ENCODE results near the gene VANGL2.

DNA sequence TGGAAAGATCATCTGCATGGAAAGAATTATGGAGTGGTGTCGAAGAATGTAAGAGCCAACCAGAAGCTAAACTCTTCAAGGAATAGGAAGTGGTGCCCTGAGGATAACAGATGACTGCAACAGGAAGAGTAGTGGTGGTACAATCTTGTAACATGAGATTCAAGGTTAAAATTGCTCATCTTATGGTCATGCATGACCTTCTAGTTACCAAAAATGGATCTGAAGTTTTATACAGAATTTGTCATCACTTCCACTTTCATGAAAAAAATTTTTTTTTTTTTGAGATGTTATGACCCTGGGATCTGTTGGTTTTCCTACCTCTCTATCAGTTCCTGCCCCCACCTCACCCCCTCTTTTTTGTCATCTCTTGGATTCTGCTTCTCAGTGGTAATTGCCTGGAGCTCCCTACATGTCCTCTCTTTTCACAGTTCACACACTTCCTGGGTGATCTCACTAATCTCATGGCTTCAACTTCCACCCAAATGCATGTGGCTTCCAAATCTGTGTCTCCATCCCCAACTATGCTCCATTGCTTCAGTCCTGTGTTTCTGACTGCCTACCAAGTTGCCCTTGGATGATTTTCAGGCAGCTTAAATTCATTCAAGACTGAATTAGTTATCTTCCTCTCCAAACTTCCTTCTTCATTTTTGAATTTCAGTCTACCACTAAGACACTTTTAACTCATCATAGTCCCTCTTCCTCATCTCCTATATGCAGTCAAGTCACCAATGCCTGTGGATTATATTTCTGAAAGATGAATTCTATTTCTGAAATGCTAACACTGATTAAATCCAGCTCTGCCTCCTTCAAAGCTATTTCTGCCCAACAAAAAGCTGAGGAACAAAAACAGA is 74.3 kb downstream of the VANGL2 start:
- TF ChIP-seq POLR2AphosphoS5 (IDR thresholded peaks at IDR 0.05; ENCODE audit: low read depth, low read length): no peak
- TF ChIP-seq, protein P1, sequence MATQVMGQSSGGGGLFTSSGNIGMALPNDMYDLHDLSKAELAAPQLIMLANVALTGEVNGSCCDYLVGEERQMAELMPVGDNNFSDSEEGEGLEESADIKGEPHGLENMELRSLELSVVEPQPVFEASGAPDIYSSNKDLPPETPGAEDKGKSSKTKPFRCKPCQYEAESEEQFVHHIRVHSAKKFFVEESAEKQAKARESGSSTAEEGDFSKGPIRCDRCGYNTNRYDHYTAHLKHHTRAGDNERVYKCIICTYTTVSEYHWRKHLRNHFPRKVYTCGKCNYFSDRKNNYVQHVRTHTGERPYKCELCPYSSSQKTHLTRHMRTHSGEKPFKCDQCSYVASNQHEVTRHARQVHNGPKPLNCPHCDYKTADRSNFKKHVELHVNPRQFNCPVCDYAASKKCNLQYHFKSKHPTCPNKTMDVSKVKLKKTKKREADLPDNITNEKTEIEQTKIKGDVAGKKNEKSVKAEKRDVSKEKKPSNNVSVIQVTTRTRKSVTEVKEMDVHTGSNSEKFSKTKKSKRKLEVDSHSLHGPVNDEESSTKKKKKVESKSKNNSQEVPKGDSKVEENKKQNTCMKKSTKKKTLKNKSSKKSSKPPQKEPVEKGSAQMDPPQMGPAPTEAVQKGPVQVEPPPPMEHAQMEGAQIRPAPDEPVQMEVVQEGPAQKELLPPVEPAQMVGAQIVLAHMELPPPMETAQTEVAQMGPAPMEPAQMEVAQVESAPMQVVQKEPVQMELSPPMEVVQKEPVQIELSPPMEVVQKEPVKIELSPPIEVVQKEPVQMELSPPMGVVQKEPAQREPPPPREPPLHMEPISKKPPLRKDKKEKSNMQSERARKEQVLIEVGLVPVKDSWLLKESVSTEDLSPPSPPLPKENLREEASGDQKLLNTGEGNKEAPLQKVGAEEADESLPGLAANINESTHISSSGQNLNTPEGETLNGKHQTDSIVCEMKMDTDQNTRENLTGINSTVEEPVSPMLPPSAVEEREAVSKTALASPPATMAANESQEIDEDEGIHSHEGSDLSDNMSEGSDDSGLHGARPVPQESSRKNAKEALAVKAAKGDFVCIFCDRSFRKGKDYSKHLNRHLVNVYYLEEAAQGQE (IDR thresholded peaks at IDR 0.05; ENCODE audit: insufficient read depth in 1 of 2, low read depth in 2 of 2, low read length in 2 of 2): no peak
